ENCODE measurements around the gene GUCD1.

DNA sequence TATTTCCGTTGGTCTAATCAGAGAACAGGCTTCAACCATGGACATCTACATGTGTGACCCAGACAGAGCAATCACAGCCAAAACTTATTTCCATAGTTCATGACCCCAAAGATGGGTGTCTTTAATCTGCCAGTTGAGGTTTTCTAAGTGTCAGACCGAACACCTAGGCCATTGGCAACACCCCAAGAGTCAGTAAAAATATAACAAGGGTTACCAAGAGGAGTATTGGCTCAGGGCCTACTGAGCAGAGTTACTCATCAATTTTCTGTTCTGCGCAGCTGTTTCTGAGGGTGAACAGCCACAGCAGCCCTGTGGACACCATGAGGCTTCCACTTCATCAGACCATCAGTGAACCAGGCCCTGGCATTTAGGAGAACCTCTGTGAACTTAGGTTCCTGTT lies 18.8 kb downstream of the GUCD1 start:
- TF ChIP-seq POLR2AphosphoS5 (IDR thresholded peaks at IDR 0.05; ENCODE audit: low read depth, low read length), result no peak
- TF ChIP-seq TAF1 (IDR thresholded peaks at IDR 0.05; ENCODE audit: borderline replicate concordance, low read depth, low read length), result no peak
- TF ChIP-seq POLR2A (IDR thresholded peaks at IDR 0.05; ENCODE audit: low read depth, low read length), result no peak
